Measurements from ENCODE around the gene EXT2.

EXT2 gene

GRCh38 chr11:44207292-44207691 is 111.8 kb downstream of the EXT2 start:
- no peak for DNase-seq

GRCh38 chr11:44208976-44209603 is 113.6 kb downstream of the EXT2 start:
- no peak for DNase-seq

GRCh38 chr11:44212128-44212527 is 116.7 kb downstream of the EXT2 start:
- DNase-seq: no peak

- no peak for DNase-seq
Measured at GRCh38 chr11:44213148-44213547, 117.7 kb downstream of the EXT2 start.

GRCh38 chr11:44217432-44217831 is 122.0 kb downstream of the EXT2 start:
- no peak for DNase-seq

- DNase-seq: no peak
Measured at GRCh38 chr11:44219830-44220796, 124.6 kb downstream of the EXT2 start.

- DNase-seq: no peak
Measured at GRCh38 chr11:44221456-44221855, 126.0 kb downstream of the EXT2 start.

GRCh38 chr11:44221992-44222391 is 126.5 kb downstream of the EXT2 start:
- DNase-seq: no peak

- no peak for DNase-seq
Measured at GRCh38 chr11:44223238-44223637, 127.8 kb downstream of the EXT2 start.

- DNase-seq: no peak
Measured at GRCh38 chr11:44224867-44225501, 129.5 kb downstream of the EXT2 start.

GRCh38 chr11:44226490-44226889 is 131.0 kb downstream of the EXT2 start:
- DNase-seq: no peak

- DNase-seq: no peak
Measured at GRCh38 chr11:44226945-44227344, 131.5 kb downstream of the EXT2 start.

GRCh38 chr11:44228379-44228778 is 132.9 kb downstream of the EXT2 start:
- no peak for DNase-seq

- DNase-seq: no peak
Measured at GRCh38 chr11:44229098-44229497, 133.6 kb downstream of the EXT2 start.

- no peak for DNase-seq
Measured at GRCh38 chr11:44229624-44230023, 134.1 kb downstream of the EXT2 start.

GRCh38 chr11:44235765-44236201 is 140.3 kb downstream of the EXT2 start:
- no peak for DNase-seq

- no peak for DNase-seq
Measured at GRCh38 chr11:44236296-44236695, 140.8 kb downstream of the EXT2 start.

GRCh38 chr11:44237156-44237555 is 141.7 kb downstream of the EXT2 start:
- DNase-seq: no peak

- no peak for DNase-seq
Measured at GRCh38 chr11:44241851-44242250, 146.4 kb downstream of the EXT2 start.

GRCh38 chr11:44243086-44243485 is 147.6 kb downstream of the EXT2 start:
- no peak for DNase-seq

- DNase-seq: no peak
Measured at GRCh38 chr11:44243595-44244343, 148.3 kb downstream of the EXT2 start.

- DNase-seq: no peak
Measured at GRCh38 chr11:44244639-44245310, 149.3 kb downstream of the EXT2 start.
